Measurements from ENCODE around the gene SLC22A2.

The SLC22A2 gene

GRCh38 chr6:160274871-160275510 is 16.4 kb upstream of the SLC22A2 start:
- DNase-seq (ENCODE audit: low read depth in 2 of 2, low spot score in 1 of 2) = no peak

- DNase-seq (ENCODE audit: low read depth in 2 of 2, low spot score in 1 of 2) = no peak
Measured at GRCh38 chr6:160273750-160274149, 15.1 kb upstream of the SLC22A2 start.

- no peak for DNase-seq (ENCODE audit: low read depth in 2 of 2, low spot score in 1 of 2)
Measured at GRCh38 chr6:160273196-160273595, 14.6 kb upstream of the SLC22A2 start.

- DNase-seq (ENCODE audit: low read depth in 2 of 2, low spot score in 1 of 2) = no peak
Measured at GRCh38 chr6:160272707-160273106, 14.1 kb upstream of the SLC22A2 start.

- no peak for DNase-seq (ENCODE audit: low read depth in 2 of 2, low spot score in 1 of 2)
Measured at GRCh38 chr6:160270347-160270746, 11.7 kb upstream of the SLC22A2 start.

GRCh38 chr6:160269771-160270170 is 11.2 kb upstream of the SLC22A2 start:
- no peak for DNase-seq (ENCODE audit: low read depth in 2 of 2, low spot score in 1 of 2)

GRCh38 chr6:160269023-160269521 is 10.5 kb upstream of the SLC22A2 start:
- no peak for DNase-seq (ENCODE audit: low read depth in 2 of 2, low spot score in 1 of 2)

GRCh38 chr6:160267102-160267501 is 8.5 kb upstream of the SLC22A2 start:
- DNase-seq (ENCODE audit: low read depth in 2 of 2, low spot score in 1 of 2) = no peak

GRCh38 chr6:160265869-160266476 is 7.4 kb upstream of the SLC22A2 start:
- DNase-seq (ENCODE audit: low read depth in 2 of 2, low spot score in 1 of 2) = no peak

- DNase-seq (ENCODE audit: low read depth in 2 of 2, low spot score in 1 of 2) = no peak
Measured at GRCh38 chr6:160264061-160264612, 5.5 kb upstream of the SLC22A2 start.

- no peak for DNase-seq (ENCODE audit: low read depth in 2 of 2, low spot score in 1 of 2)
Measured at GRCh38 chr6:160263196-160263939, 4.7 kb upstream of the SLC22A2 start.

GRCh38 chr6:160261991-160262680 is 3.5 kb upstream of the SLC22A2 start:
- DNase-seq (ENCODE audit: low read depth in 2 of 2, low spot score in 1 of 2) = no peak

GRCh38 chr6:160260803-160261450 is 2.3 kb upstream of the SLC22A2 start:
- DNase-seq (ENCODE audit: low read depth in 2 of 2, low spot score in 1 of 2) = no peak

GRCh38 chr6:160260367-160260766 is 1.7 kb upstream of the SLC22A2 start:
- DNase-seq (ENCODE audit: low read depth in 2 of 2, low spot score in 1 of 2) = no peak

- no peak for DNase-seq (ENCODE audit: low read depth in 2 of 2, low spot score in 1 of 2)
Measured at GRCh38 chr6:160259598-160259997, 977 bp upstream of the SLC22A2 start.

GRCh38 chr6:160259143-160259425 is 463 bp upstream of the SLC22A2 start:
- DNase-seq (ENCODE audit: low read depth in 2 of 2, low spot score in 1 of 2) = no peak

GRCh38 chr6:160256445-160256844 is 2.2 kb downstream of the SLC22A2 start:
- no peak for DNase-seq (ENCODE audit: low read depth in 2 of 2, low spot score in 1 of 2)

- no peak for DNase-seq (ENCODE audit: low read depth in 2 of 2, low spot score in 1 of 2)
Measured at GRCh38 chr6:160254467-160255312, 3.9 kb downstream of the SLC22A2 start.

- no peak for DNase-seq (ENCODE audit: low read depth in 2 of 2, low spot score in 1 of 2)
Measured at GRCh38 chr6:160253714-160254113, 4.9 kb downstream of the SLC22A2 start.

- no peak for DNase-seq (ENCODE audit: low read depth in 2 of 2, low spot score in 1 of 2)
Measured at GRCh38 chr6:160253292-160253691, 5.3 kb downstream of the SLC22A2 start.
